Measurements from ENCODE around the gene HINT1. TPM values are rescaled to one million over a fixed set of nuclear protein-coding genes. Genes with fewer than 3 reads are reported as not detected.
A peak's percentile ranks its signal among the peaks of the same experiment; 100 is the strongest.

The HINT1 gene
- total RNA-seq, 1 donor from 2014 or later = 344 TPM

- Histone ChIP-seq H3K4me3 (ENCODE audit: low read depth, low read length) (no peak overlapping the region), H3K27me3 (ENCODE audit: control insufficient read depth, insufficient read depth, low read length) (no peaks in the 10 kb centered on the region), H3K36me3 (ENCODE audit: control insufficient read depth, insufficient read depth, low read length) (peaks cover 5% of the 10 kb centered on the region)
- DNase-seq (ENCODE audit: low read depth) = peak; percentile 63
- no peak for FAIRE-seq
- no peak for TF ChIP-seq CTCF (IDR thresholded peaks at IDR 0.05; ENCODE audit: insufficient read depth, low read length, severe bottlenecking)
Observed at GRCh38 chr5:131160134-131160533, 4.9 kb downstream of the HINT1 start.

- TF ChIP-seq CTCF (IDR thresholded peaks at IDR 0.05; ENCODE audit: insufficient read depth, low read length, severe bottlenecking) = no peak
- DNase-seq (ENCODE audit: low read depth) (no peak), FAIRE-seq (no peak)
- H3K4me3 ChIP-seq (ENCODE audit: low read depth, low read length) = no peak overlapping the region
- H3K27me3 ChIP-seq (ENCODE audit: control insufficient read depth, insufficient read depth, low read length) = no peaks in the 10 kb centered on the region
- peaks cover 2% of the 10 kb centered on the region for H3K36me3 ChIP-seq (ENCODE audit: control insufficient read depth, insufficient read depth, low read length)
Observed at GRCh38 chr5:131156957-131157356, 8.1 kb downstream of the HINT1 start.

- DNase-seq (ENCODE audit: low read depth) (no peak), FAIRE-seq (no peak)
- Histone ChIP-seq H3K27me3 (ENCODE audit: control insufficient read depth, insufficient read depth, low read length) (no peaks in the 10 kb centered on the region), H3K36me3 (ENCODE audit: control insufficient read depth, insufficient read depth, low read length) (peaks cover 2% of the 10 kb centered on the region), H3K4me3 (ENCODE audit: low read depth, low read length) (no peak overlapping the region)
- TF ChIP-seq CTCF (IDR thresholded peaks at IDR 0.05; ENCODE audit: insufficient read depth, low read length, severe bottlenecking) = no peak
Observed at GRCh38 chr5:131156385-131156784, 8.7 kb downstream of the HINT1 start.

- H3K27me3 ChIP-seq (ENCODE audit: control insufficient read depth, insufficient read depth, low read length) = no peaks in the 10 kb centered on the region
- no peak for FAIRE-seq
- no peak overlapping the region for H3K4me3 ChIP-seq (ENCODE audit: low read depth, low read length)
- no peak for TF ChIP-seq CTCF (IDR thresholded peaks at IDR 0.05; ENCODE audit: insufficient read depth, low read length, severe bottlenecking)
- DNase-seq (ENCODE audit: low read depth) = no peak
- H3K36me3 ChIP-seq (ENCODE audit: control insufficient read depth, insufficient read depth, low read length) = no peaks in the 10 kb centered on the region
Observed at GRCh38 chr5:131151216-131151615, 13.8 kb downstream of the HINT1 start.

- Histone ChIP-seq H3K4me3 (ENCODE audit: low read depth, low read length) (no peak overlapping the region), H3K36me3 (ENCODE audit: control insufficient read depth, insufficient read depth, low read length) (no peaks in the 10 kb centered on the region), H3K27me3 (ENCODE audit: control insufficient read depth, insufficient read depth, low read length) (no peaks in the 10 kb centered on the region)
- no peak for DNase-seq (ENCODE audit: low read depth)
- no peak for FAIRE-seq
- no peak for TF ChIP-seq CTCF (IDR thresholded peaks at IDR 0.05; ENCODE audit: insufficient read depth, low read length, severe bottlenecking)
Observed at GRCh38 chr5:131150408-131150807, 14.6 kb downstream of the HINT1 start.

DNA sequence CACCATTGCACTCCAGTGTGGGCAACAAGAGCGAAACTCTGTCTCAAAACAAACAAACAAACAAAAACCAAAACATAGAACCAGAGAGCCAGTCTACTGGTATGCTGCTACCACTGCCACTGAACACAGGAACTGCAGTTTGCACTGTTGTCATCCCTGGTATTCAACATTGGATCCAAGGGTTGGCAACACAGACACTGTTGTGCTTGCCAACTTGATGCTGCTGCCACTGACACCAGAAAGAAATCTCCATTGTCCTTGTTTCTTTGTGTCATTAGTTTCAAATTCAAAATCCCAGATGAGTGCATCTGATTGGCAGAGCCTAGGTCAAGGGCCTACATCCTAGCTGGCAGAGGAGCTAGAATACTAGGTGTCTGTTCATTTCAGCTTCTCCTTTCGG is 16.2 kb downstream of the HINT1 start:
- DNase-seq (ENCODE audit: low read depth) (no peak), FAIRE-seq (no peak)
- no peak for TF ChIP-seq CTCF (IDR thresholded peaks at IDR 0.05; ENCODE audit: insufficient read depth, low read length, severe bottlenecking)
- no peaks in the 10 kb centered on the region for H3K27me3 ChIP-seq (ENCODE audit: control insufficient read depth, insufficient read depth, low read length)
- no peaks in the 10 kb centered on the region for H3K36me3 ChIP-seq (ENCODE audit: control insufficient read depth, insufficient read depth, low read length)
- H3K4me3 ChIP-seq (ENCODE audit: low read depth, low read length) = no peak overlapping the region

All from bronchial epithelial cell (primary cell).